Uterus (tissue), 2 donors: ENCODE results near the gene SLC66A2.

ENCODE experiments used
- CTCF ChIP-seq, 4 experiments: fragments of 200-600 bp in 2 of 4; fragments of 450-650 bp in 2 of 4; sonication (generic) in 2 of 4; IDR thresholded peaks; one replicate each; pipeline ENCODE4 v1.5.1; 2016 to 2019; ENCODE audit warnings: antibody characterized with exemption in 4 of 4, mild to moderate bottlenecking in 2 of 4, moderate library complexity in 1 of 4
- POLR2A ChIP-seq, 2 donors: fragments of 450-650 bp; IDR thresholded peaks; one replicate each; pipeline ENCODE4 v1.6.1; 2016; ENCODE audit warnings: antibody characterized with exemption in 2 of 2, mild to moderate bottlenecking in 1 of 2, moderate library complexity in 1 of 2

- TF ChIP-seq CTCF (IDR thresholded peaks at IDR 0.05) = no peak
- TF ChIP-seq POLR2A (IDR thresholded peaks at IDR 0.05) = no peak
Observed at GRCh38 chr18:79965119-79965902, 13.9 kb upstream of the SLC66A2 start.
